Measurements from ENCODE around the gene PNPT1.
A peak's percentile ranks its signal among the peaks of the same experiment; 100 is the strongest.
"Not testable (repeated sequence)": the region's sequence is repeated elsewhere in the genome, so short reads cannot be mapped to it uniquely, and the experiment has no call there.

The PNPT1 gene

GRCh38 chr2:55693181-55694125 is at the start of gene PNPT1:
Gene PNPT1 (minus strand): TSS chr2:55693844. CDS start chr2:55693823, 21 bp downstream.
- peak; percentile 81 to 87 for DNase-seq (ENCODE audit: extremely low read depth in 1 of 2, low read depth in 1 of 2)

GRCh38 chr2:55742996-55743395 is 49.4 kb upstream of the PNPT1 start:
- no peak for DNase-seq (ENCODE audit: extremely low read depth in 1 of 2, low read depth in 1 of 2)

GRCh38 chr2:55736019-55736536 is 42.4 kb upstream of the PNPT1 start:
- DNase-seq (ENCODE audit: extremely low read depth in 1 of 2, low read depth in 1 of 2), result not testable (repeated sequence)

- no peak for DNase-seq (ENCODE audit: extremely low read depth in 1 of 2, low read depth in 1 of 2)
These were observed 41.1 kb upstream of the PNPT1 start for GRCh38 chr2:55734726-55735125.

GRCh38 chr2:55733335-55733734 is 39.7 kb upstream of the PNPT1 start:
- no peak for DNase-seq (ENCODE audit: extremely low read depth in 1 of 2, low read depth in 1 of 2)

GRCh38 chr2:55732854-55733253 is 39.2 kb upstream of the PNPT1 start:
- no peak for DNase-seq (ENCODE audit: extremely low read depth in 1 of 2, low read depth in 1 of 2)

- no peak for DNase-seq (ENCODE audit: extremely low read depth in 1 of 2, low read depth in 1 of 2)
These were observed 35.6 kb upstream of the PNPT1 start for GRCh38 chr2:55729136-55729685.

GRCh38 chr2:55721596-55722215 is 28.1 kb upstream of the PNPT1 start:
- no peak for DNase-seq (ENCODE audit: extremely low read depth in 1 of 2, low read depth in 1 of 2)

GRCh38 chr2:55720417-55720816 is 26.8 kb upstream of the PNPT1 start:
- no peak for DNase-seq (ENCODE audit: extremely low read depth in 1 of 2, low read depth in 1 of 2)

- no peak for DNase-seq (ENCODE audit: extremely low read depth in 1 of 2, low read depth in 1 of 2)
These were observed 26.2 kb upstream of the PNPT1 start for GRCh38 chr2:55719852-55720251.

- DNase-seq (ENCODE audit: extremely low read depth in 1 of 2, low read depth in 1 of 2), result no peak
These were observed 24.7 kb upstream of the PNPT1 start for GRCh38 chr2:55718165-55719008.

GRCh38 chr2:55715626-55716025 is 22.0 kb upstream of the PNPT1 start:
- DNase-seq (ENCODE audit: extremely low read depth in 1 of 2, low read depth in 1 of 2), result no peak

- not testable (repeated sequence) for DNase-seq (ENCODE audit: extremely low read depth in 1 of 2, low read depth in 1 of 2)
These were observed 21.5 kb upstream of the PNPT1 start for GRCh38 chr2:55715178-55715577.

GRCh38 chr2:55712477-55713060 is 18.9 kb upstream of the PNPT1 start:
- DNase-seq (ENCODE audit: extremely low read depth in 1 of 2, low read depth in 1 of 2), result no peak

- DNase-seq (ENCODE audit: extremely low read depth in 1 of 2, low read depth in 1 of 2), result no peak
These were observed 16.4 kb upstream of the PNPT1 start for GRCh38 chr2:55710025-55710424.

- DNase-seq (ENCODE audit: extremely low read depth in 1 of 2, low read depth in 1 of 2), result no peak
These were observed 14.1 kb upstream of the PNPT1 start for GRCh38 chr2:55707751-55708150.

GRCh38 chr2:55706258-55706657 is 12.6 kb upstream of the PNPT1 start:
- DNase-seq (ENCODE audit: extremely low read depth in 1 of 2, low read depth in 1 of 2), result not testable (repeated sequence)

- no peak for DNase-seq (ENCODE audit: extremely low read depth in 1 of 2, low read depth in 1 of 2)
These were observed 11.5 kb upstream of the PNPT1 start for GRCh38 chr2:55705027-55705653.

GRCh38 chr2:55703350-55703749 is 9.7 kb upstream of the PNPT1 start:
- no peak for DNase-seq (ENCODE audit: extremely low read depth in 1 of 2, low read depth in 1 of 2)

GRCh38 chr2:55692740-55693139 is 904 bp downstream of the PNPT1 start:
- DNase-seq (ENCODE audit: extremely low read depth in 1 of 2, low read depth in 1 of 2), result not testable (repeated sequence)
